GM21825 (cell line): ENCODE measurements around the gene PLAC1.

ENCODE experiments used
- ATAC-seq: cut with Tn5 transposase; IDR thresholded peaks from one replicate; pipeline ENCODE4 v1.9.1; 2021; ENCODE audit warnings: mild to moderate bottlenecking, moderate library complexity; ENCODE audit not compliant: unreplicated experiment

The PLAC1 gene

GRCh38 chrX:134592303-134592702 lies 66.0 kb downstream of the PLAC1 start:
- no peak for ATAC-seq

DNA sequence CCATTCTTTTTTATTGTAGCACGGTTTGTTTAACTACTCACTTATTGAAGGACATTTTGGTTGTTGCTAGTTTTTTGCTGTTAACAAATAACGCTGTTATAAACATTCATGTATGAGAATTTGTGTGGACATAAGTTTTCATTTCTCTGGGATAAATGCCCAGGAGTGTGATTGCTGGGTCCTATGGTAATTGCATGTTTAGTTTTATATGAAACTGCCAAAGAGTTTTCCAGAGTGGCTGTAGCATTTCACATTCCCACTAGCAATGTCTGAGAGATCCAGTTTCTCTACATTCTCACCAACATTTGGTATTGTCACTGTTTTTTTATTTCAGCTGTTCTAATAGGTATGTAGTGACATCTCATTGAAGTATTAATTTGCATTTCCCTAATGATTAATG lies 66.8 kb downstream of the PLAC1 start:
- ATAC-seq = no peak

GRCh38 chrX:134588806-134589205 lies 69.5 kb downstream of the PLAC1 start:
- no peak for ATAC-seq

DNA sequence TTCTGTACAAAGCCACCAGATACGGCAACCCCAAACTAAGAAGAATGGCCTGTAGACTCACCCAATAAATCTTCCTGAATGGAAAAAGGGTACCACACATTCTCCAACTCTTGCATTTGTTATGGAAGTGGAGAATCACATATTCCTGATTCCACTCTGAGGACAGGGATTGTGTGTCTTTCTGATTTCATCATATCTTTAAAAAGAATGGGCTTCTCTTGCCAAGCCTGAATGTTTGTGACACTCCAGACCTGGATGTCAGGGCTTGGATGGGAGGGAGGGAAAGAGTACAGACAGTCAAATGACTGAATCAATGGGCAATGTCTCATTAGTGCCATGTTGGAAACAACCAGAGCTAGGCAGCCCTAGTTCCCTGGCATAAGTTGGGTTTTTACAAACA lies 77.4 kb downstream of the PLAC1 start:
- no peak for ATAC-seq

DNA sequence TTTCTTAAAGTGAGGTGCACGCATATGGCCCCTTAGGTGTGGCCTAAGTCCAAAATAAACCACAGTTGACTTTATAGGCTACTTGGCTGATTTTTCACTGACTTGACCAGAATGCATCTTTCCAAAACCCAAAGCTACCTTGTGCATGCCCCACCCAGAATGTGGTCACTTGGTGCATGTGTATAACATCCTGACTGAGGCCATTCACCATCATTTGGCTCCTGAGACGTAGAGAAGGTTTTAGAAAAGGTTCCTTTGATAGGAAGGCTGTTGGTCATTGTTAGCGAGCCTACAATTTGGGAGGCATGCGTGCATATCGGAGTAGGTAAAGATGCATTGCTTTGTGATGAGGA lies 84.6 kb downstream of the PLAC1 start:
- no peak for ATAC-seq

DNA sequence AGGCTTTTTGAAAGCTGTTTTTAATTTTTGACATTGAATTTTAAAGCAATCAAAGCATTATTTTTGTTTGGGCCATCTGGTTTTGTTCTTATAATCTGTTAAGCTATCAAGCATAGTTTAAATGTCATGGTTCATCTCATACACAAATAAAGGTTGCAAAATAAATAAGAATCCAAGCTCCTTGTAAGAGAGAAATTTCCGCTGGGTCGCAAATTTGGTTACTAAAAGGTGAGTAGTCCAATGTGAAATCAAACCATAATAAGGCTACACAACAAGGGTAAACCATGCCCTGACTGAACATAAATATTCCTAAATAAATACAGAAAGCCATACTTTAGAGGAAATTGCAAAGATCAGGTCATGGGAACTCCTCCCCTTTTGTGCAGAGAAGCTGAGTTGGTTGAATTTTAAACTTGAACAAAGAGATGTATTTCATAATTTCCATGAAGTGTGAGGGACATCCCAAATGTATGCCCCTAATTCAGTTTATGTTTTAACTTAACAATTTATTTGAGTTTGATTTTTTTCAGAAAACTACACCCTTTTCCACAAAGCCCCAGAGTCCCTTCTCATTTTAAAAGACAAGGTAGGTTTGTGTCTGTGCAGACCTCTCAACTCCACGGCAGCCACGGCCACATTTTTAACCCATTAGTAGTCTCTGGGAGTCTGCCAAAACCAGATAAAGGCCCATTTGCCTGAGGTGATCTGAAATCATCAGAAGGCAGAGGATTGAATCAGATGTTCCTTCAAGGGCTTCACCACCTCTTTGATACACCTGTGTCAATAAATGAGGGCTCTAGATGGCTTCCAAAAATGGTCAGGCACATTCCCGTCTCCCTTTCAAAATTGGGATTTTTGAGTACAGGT lies 85.2 kb downstream of the PLAC1 start:
- ATAC-seq = no peak

DNA sequence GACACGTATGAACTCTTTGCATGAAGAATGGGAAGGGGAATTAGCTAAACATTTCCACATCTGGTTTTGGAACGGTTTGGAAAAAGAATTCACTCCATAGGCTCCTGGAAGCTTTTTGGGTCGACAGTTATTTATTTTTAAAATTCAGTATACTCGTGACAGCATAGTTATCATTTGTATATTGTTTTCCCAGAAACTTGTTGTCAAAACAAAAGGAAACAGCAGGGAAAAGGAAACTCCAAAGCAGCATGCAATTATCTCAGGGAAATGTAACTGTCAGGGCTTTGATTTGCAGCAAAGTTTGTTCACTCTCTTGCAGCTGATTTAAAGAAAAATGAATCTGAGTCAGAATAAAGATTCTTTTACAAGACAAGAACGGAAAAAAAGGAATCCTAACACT lies 86.5 kb downstream of the PLAC1 start:
- no peak for ATAC-seq

- no peak for ATAC-seq
These were observed 87.4 kb downstream of the PLAC1 start for GRCh38 chrX:134570899-134571298.

DNA sequence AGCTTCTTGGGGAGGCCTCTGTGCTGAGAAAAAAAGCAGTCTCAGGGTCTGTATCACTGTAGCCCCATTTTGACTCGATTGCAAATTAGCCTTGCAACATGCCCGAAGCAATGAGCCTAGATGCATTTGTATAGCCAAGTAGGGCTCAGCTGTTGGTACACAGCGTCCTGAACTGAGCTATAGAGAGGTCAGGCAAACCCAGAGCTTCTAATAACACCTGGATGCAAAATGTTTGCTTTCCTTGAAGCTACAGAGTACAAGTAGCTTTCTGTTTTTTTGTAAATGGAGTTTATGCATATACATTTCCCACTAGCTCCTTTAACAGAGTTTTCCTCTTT lies 87.8 kb downstream of the PLAC1 start:
- no peak for ATAC-seq

GRCh38 chrX:134569306-134569705 lies 89.0 kb downstream of the PLAC1 start:
- ATAC-seq = no peak

DNA sequence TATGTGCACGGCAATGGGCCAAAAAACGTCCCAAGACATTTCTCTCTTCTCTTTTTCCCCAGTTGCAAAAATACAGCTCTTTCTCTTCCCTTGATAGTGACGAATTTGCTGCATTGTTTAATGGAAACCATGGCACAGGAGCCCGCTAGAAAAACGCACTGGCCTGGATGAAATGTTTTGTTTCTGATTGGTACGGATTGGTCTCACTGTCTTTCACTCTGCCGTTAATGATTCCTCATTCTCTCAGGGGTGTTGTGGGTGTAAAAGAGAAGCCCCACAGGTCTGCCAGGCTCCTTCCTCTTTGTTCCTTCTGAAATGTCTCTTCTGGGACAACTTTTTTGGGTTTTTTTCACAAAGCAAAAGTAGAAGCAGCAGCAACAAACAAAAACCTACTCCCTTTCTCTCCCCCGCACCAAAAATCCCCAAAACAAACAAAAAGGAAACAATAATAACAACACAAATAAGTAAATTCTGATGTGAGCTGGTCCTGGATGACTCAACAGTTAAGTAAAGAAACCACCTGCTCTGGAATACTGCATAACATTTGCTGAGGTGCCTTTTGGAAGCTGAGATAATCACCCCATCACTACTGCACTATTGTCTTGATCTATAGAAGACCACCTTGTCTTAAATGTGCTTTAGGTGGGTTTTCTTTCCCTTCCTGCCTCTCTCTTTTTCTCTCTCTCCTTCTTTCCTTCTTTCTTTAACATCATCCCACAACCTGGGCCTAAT lies 89.8 kb downstream of the PLAC1 start:
- no peak for ATAC-seq

GRCh38 chrX:134566506-134566905 lies 91.8 kb downstream of the PLAC1 start:
- ATAC-seq = no peak

- no peak for ATAC-seq
These were observed 96.3 kb downstream of the PLAC1 start for GRCh38 chrX:134562002-134562401.

GRCh38 chrX:134558133-134558532 lies 100.1 kb downstream of the PLAC1 start:
- ATAC-seq = no peak

GRCh38 chrX:134554291-134554690 lies 104.0 kb downstream of the PLAC1 start:
- no peak for ATAC-seq

- no peak for ATAC-seq
These were observed 105.9 kb downstream of the PLAC1 start for GRCh38 chrX:134552351-134552750.

- no peak for ATAC-seq
These were observed 106.8 kb downstream of the PLAC1 start for GRCh38 chrX:134551376-134552048.

DNA sequence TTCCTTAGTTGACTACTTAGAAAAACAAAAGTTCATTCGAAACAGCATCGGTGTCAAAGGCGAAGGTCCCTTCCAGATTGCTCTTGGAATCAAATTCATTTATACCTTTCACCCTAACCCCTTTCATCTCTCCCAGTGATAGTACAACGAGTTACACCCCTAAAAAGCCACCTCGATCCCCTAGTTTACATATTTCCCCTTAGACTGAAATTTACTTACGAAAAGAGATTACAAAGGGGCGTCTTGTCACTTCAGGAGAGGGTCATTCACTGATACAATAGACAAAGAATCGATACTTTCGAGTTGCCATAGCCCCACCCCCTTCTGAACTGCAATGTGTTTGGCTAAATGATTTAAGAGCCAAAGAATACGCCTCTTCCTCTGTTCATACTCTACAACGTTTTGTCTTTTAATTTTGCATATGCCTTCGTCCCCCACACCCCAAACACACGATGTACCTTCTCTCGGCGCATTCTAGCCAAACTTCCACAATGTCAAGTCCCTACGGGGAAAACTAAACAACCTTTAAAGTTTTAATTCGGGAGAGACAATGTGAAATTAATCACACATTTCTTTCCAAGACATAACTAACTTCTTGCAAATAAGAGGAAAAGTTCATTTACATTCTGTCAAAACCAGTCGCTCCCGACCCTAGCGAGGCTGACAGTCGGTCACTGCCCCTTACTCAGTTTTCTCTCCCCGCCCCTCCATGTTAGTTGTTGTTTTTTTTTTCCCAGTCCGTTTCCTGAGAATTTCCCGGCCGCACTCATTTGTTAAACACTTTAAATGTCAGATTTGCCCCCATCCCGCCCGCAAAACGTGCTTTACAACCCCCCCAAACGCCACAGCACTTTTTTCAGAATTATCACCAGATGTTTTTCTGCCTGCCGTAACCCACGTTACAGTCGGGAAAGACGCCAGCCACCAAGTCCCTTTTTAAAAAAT lies 109.7 kb downstream of the PLAC1 start:
- no peak for ATAC-seq

DNA sequence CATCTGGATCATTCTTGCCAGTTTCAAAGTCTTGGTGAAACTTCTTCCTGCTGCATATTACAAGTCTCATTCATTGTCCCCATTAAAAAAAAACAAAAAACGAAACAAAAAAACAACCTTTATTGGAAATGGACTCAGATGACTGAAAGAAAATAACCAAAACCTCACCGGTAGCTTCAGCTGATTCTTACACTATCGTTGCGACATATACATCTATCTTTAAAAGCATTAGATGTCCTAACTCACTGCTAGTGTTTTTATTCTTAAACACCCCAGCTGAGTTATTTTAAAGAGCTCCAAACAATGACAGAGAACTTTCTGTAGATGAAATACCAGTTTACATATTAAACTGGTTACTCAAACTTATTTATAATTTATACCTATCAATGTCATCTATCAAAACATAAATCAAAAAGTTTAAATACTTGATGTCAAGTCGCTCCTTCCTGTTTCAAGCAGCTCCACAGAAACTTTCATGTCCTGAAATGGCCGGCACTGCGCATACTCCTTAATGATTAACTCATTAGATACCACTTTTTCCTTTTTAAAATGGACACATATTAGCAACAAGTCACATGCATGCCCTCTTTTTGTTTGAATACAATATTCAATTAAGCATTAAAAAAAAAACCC lies 111.1 kb downstream of the PLAC1 start:
- no peak for ATAC-seq

GRCh38 chrX:134546187-134546586 lies 112.1 kb downstream of the PLAC1 start:
- ATAC-seq = no peak
